MCF 10A (cell line): ENCODE results near the gene PEMT. TPM values are rescaled to one million over a fixed set of nuclear protein-coding genes. Genes with fewer than 3 reads are reported as not detected.

ENCODE experiments used
- BruUV-seq: library from RNA; stranded (reverse); fragments of 400-500 nt; replicated peaks from 2 replicates; lab custom pipeline; 2021; lab: Mats Ljungman, UMichigan
- CTCF ChIA-PET: fragments of 300-600 bp; sonication (Branson Sonifier 250); formaldehyde crosslinking; extraction: SDS; loops from one replicate; lab custom pipeline; 2021; ENCODE audit warnings: antibody characterized with exemption, inconsistent platforms; lab: Yijun Ruan, JAX
- POLR2A ChIA-PET: fragments of 300-600, 350-650 bp; sonication (Branson Sonifier 250); formaldehyde crosslinking; extraction: SDS; loops from one replicate; lab custom pipeline; 2020; ENCODE audit warnings: antibody characterized with exemption, inconsistent platforms; lab: Yijun Ruan, JAX
- DNase-seq: peaks from one replicate; pipeline ENCODE4 v3.0.0-alpha.2; 2018; ENCODE audit not compliant: unreplicated experiment
- H3K27ac Mint-ChIP-seq: one replicate; pipeline ENCODE4 v1.8.0; 2022; ENCODE audit warnings: mild to moderate bottlenecking, low read depth, mixed read lengths; ENCODE audit not compliant: unreplicated experiment
- H3K27me3 Mint-ChIP-seq: one replicate; pipeline ENCODE4 v1.8.0; 2022; ENCODE audit warnings: mixed read lengths; ENCODE audit not compliant: insufficient read depth, unreplicated experiment
- H3K36me3 Mint-ChIP-seq: one replicate; pipeline ENCODE4 v1.8.0; 2022; ENCODE audit warnings: mild to moderate bottlenecking, moderate library complexity, mixed read lengths; ENCODE audit not compliant: insufficient read depth, unreplicated experiment
- H3K4me1 Mint-ChIP-seq: one replicate; pipeline ENCODE4 v1.8.0; 2022; ENCODE audit warnings: mixed read lengths; ENCODE audit not compliant: insufficient read depth, unreplicated experiment
- H3K4me3 Mint-ChIP-seq: one replicate; pipeline ENCODE4 v1.8.0; 2022; ENCODE audit warnings: mild to moderate bottlenecking, moderate library complexity, mixed read lengths; ENCODE audit not compliant: unreplicated experiment
- H3K9me3 Mint-ChIP-seq: one replicate; pipeline ENCODE4 v1.8.0; 2022; ENCODE audit warnings: mixed read lengths; ENCODE audit not compliant: unreplicated experiment
- CTCF ChIP-seq: fragments of 200-600 bp; IDR thresholded peaks from one replicate; pipeline ENCODE4 v1.8.0; 2022; ENCODE audit warnings: antibody characterized with exemption, mild to moderate bottlenecking; ENCODE audit not compliant: unreplicated experiment
- intact Hi-C: fragments of 100-400 bp; cut with micrococcal nuclease; formaldehyde crosslinking; loops from 2 replicates; pipeline ENCODE4 v1.14.1; 2022
- total RNA-seq: library from RNA; stranded (reverse); gene quantifications from 2 replicates; pipeline ENCODE4 v1.2.3, GENCODE V29; 2022

PEMT gene
- total RNA-seq, 1 experiment from 2014 or later = 49.8 TPM

GRCh38 chr17:17494499-17494869 lies 97.0 kb downstream of the PEMT start:
- ChIA-PET POLR2A (no interaction called here), CTCF (no interaction called here)
- intact Hi-C loops = no loop called here
- no TSS peak for BruUV-seq
- Mint-ChIP-seq H3K27ac (no peak overlapping the region), H3K27me3 (no peaks in the 10 kb centered on the region), H3K9me3 (no peaks in the 10 kb centered on the region), H3K36me3 (peaks cover 26% of the 10 kb centered on the region), H3K4me3 (no peak overlapping the region), H3K4me1 (no peaks in the 10 kb centered on the region)
- TF ChIP-seq CTCF = no peak
- DNase-seq = no peak

GRCh38 chr17:17493986-17494466 lies 97.5 kb downstream of the PEMT start:
- Mint-ChIP-seq H3K4me3 (no peak overlapping the region), H3K36me3 (peaks cover 28% of the 10 kb centered on the region), H3K4me1 (no peaks in the 10 kb centered on the region), H3K9me3 (no peaks in the 10 kb centered on the region), H3K27me3 (no peaks in the 10 kb centered on the region), H3K27ac (no peak overlapping the region)
- ChIA-PET POLR2A (no interaction called here), CTCF (interaction anchor here (0.6 to 1.0 kb wide), 3 partner anchors 13 to 235 kb away, joined by 3 read pairs; no protein-coding TSS in a partner anchor)
- intact Hi-C loops = no loop called here
- no peak for TF ChIP-seq CTCF
- DNase-seq = no peak
- BruUV-seq = no TSS peak

GRCh38 chr17:17493249-17493985 lies 98.1 kb downstream of the PEMT start:
- no peaks in the 10 kb centered on the region for H3K27me3 Mint-ChIP-seq
- no peak overlapping the region for H3K4me3 Mint-ChIP-seq
- CTCF ChIA-PET = interaction anchor here (0.6 to 1.0 kb wide), 3 partner anchors 13 to 235 kb away, joined by 3 read pairs; no protein-coding TSS in a partner anchor
- no peak for DNase-seq
- no peak overlapping the region for H3K27ac Mint-ChIP-seq
- intact Hi-C loops = no loop called here
- POLR2A ChIA-PET = no interaction called here
- H3K9me3 Mint-ChIP-seq = no peaks in the 10 kb centered on the region
- BruUV-seq = no TSS peak
- H3K4me1 Mint-ChIP-seq = no peaks in the 10 kb centered on the region
- peaks cover 32% of the 10 kb centered on the region for H3K36me3 Mint-ChIP-seq
- TF ChIP-seq CTCF = no peak

DNA sequence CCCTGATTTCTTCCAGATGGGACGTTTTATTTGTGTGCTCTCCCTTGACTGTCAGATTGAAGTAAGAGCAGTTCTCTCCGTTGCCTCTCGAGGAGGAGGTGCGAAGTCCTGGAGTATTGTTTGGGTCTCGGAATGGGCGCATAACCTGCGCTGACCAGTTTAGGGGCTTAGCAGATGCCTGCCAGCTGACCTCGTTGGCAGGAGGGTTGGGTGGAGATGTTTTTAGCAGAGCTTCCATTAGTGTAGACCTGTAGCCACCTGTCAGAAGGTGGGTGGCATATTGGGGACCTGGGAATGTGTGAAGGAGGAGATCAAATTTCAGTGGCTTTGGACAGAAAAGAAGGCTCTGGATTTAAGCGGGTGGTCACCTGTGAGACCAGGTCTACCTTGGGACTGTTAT lies 98.9 kb downstream of the PEMT start:
- Mint-ChIP-seq H3K27ac (no peak overlapping the region), H3K4me3 (no peak overlapping the region), H3K36me3 (peaks cover 40% of the 10 kb centered on the region), H3K27me3 (no peaks in the 10 kb centered on the region), H3K9me3 (no peaks in the 10 kb centered on the region), H3K4me1 (no peaks in the 10 kb centered on the region)
- intact Hi-C loops = no loop called here
- DNase-seq = no peak
- ChIA-PET POLR2A (interaction anchor here (0.7 kb wide), 1 partner anchor 171 kb away, joined by 3 read pairs; no protein-coding TSS in a partner anchor), CTCF (interaction anchor here (0.7 to 1.0 kb wide), 2 partner anchors 76 to 497 kb away, joined by 4 to 5 read pairs; no protein-coding TSS in a partner anchor)
- BruUV-seq = TSS peak; percentile 36
- TF ChIP-seq CTCF = no peak
